ENCODE measurements around the gene GALNT14.

GRCh38 chr2:31187166-31187565, 48.9 kb upstream of the GALNT14 start:
- TF ChIP-seq CTCF (IDR thresholded peaks at IDR 0.05; ENCODE audit: low read length) (no peak), EZH2 (optimal IDR thresholded peaks at IDR 0.05; ENCODE audit: low read depth, low read length) (no peak), EZH2phosphoT487 (IDR thresholded peaks at IDR 0.05; ENCODE audit: low read length) (no peak)
